DND-41 (cell line): ENCODE measurements around the gene AGPAT3.
A peak's percentile ranks its signal among the peaks of the same experiment; 100 is the strongest.

ENCODE experiments used
- ATAC-seq: fragments of 200-7000 bp; cut with Tn5 transposase; 3 replicates; pipeline ENCODE4 v1.9.1; 2021; ENCODE audit warnings: low read depth; ENCODE audit not compliant: insufficient read depth
- DNase-seq: peaks from one replicate; pipeline ENCODE4 v3.0.0-alpha.2; 2020
- H2AFZ ChIP-seq: 2 replicates; pipeline ENCODE4 v1.6.0; 2012; ENCODE audit warnings: low read depth, low read length
- H3K27ac ChIP-seq: 2 replicates; pipeline ENCODE4 v1.5.1; 2012; ENCODE audit warnings: low read length, inconsistent platforms
- H3K27me3 ChIP-seq: fragments of 200-600 bp; sonication (generic); 2 replicates; pipeline ENCODE4 v1.6.0; 2012; ENCODE audit warnings: low read length, mild to moderate bottlenecking, inconsistent platforms; ENCODE audit not compliant: insufficient read depth, poor library complexity
- H3K36me3 ChIP-seq: 2 replicates; pipeline ENCODE4 v1.5.1; 2012; ENCODE audit warnings: low read length, inconsistent platforms; ENCODE audit not compliant: insufficient read depth
- H3K4me1 ChIP-seq: 2 replicates; pipeline ENCODE4 v1.5.1; 2012; ENCODE audit warnings: mild to moderate bottlenecking, low read length; ENCODE audit not compliant: insufficient read depth
- H3K4me2 ChIP-seq: 2 replicates; pipeline ENCODE4 v1.6.0; 2012; ENCODE audit warnings: mild to moderate bottlenecking, moderate library complexity, low read length, inconsistent platforms; ENCODE audit not compliant: insufficient read depth
- H3K4me3 ChIP-seq, 2 experiments: fragments of 200-600 bp in 1 of 2; shearing (Covaris generic) in 1 of 2; 2 replicates each; pipeline ENCODE4 v1.5.1; 2012 to 2016; ENCODE audit warnings: inconsistent platforms in 2 of 2, low read length in 2 of 2, mild to moderate bottlenecking in 2 of 2, low read depth in 1 of 2, moderate library complexity in 1 of 2
- H3K79me2 ChIP-seq: 2 replicates; pipeline ENCODE4 v1.6.0; 2012; ENCODE audit warnings: low read length, inconsistent platforms; ENCODE audit not compliant: insufficient read depth
- H3K9ac ChIP-seq: 2 replicates; pipeline ENCODE4 v1.6.0; 2012; ENCODE audit warnings: low read depth, mild to moderate bottlenecking, inconsistent platforms, low read length, moderate library complexity
- H3K9me3 ChIP-seq: 2 replicates; pipeline ENCODE4 v1.5.1; 2012; ENCODE audit warnings: low read length, moderate library complexity, mild to moderate bottlenecking, inconsistent platforms; ENCODE audit not compliant: insufficient read depth, severe bottlenecking
- H4K20me1 ChIP-seq: 2 replicates; pipeline ENCODE4 v1.6.0; 2012; ENCODE audit warnings: low read length; ENCODE audit not compliant: insufficient read depth
- EZH2 ChIP-seq: IDR thresholded peaks from 3 replicates; pipeline ENCODE4 v1.6.1; 2012; ENCODE audit warnings: borderline replicate concordance, low read depth, mild to moderate bottlenecking, moderate library complexity, low read length, inconsistent platforms; ENCODE audit not compliant: severe bottlenecking
- TF ChIP-seq, protein P1 (sequence below): IDR thresholded peaks from 2 replicates; pipeline ENCODE4 v1.5.1; 2012; ENCODE audit warnings: borderline replicate concordance, low read length, moderate library complexity, mild to moderate bottlenecking; ENCODE audit not compliant: poor library complexity, severe bottlenecking; ENCODE audit errors: extremely low read depth

Gene AGPAT3

DNA sequence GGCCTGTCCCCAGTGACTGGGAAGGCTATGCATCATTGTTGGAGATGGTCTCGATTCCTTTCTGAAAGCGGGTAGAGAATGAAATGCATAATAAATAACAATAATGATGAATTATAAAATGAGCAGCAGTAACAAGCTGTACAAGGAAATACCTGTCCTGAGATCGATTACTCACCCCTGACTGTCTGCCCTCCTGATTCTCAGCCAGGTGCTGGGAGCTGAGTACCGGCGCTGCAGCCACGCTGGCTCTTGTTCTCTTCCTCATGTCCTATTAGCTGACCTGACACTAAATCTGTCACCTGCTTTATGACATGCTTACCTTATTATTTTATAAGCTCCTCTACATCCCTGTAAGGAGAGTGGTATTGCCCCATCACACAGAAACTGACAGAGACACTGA lies 3.4 kb downstream of the AGPAT3 start:
- Histone ChIP-seq H3K9ac (no peak overlapping the region), H3K4me2 (peak overlapping the region; percentile 2; the same call in 1 of the 2 replicates), H2AFZ (no peak overlapping the region), H3K27me3 (no peaks in the 10 kb centered on the region), H3K9me3 (no peaks in the 10 kb centered on the region), H3K4me1 (peaks cover 22% of the 10 kb centered on the region), H4K20me1 (peaks cover 61% of the 10 kb centered on the region), H3K79me2 (peaks cover 81% of the 10 kb centered on the region), H3K27ac (no peak overlapping the region), H3K36me3 (peaks cover 57% of the 10 kb centered on the region), H3K4me3 (no peak overlapping the region)
- DNase-seq (no peak), ATAC-seq (no peak)
- TF ChIP-seq, protein P1, sequence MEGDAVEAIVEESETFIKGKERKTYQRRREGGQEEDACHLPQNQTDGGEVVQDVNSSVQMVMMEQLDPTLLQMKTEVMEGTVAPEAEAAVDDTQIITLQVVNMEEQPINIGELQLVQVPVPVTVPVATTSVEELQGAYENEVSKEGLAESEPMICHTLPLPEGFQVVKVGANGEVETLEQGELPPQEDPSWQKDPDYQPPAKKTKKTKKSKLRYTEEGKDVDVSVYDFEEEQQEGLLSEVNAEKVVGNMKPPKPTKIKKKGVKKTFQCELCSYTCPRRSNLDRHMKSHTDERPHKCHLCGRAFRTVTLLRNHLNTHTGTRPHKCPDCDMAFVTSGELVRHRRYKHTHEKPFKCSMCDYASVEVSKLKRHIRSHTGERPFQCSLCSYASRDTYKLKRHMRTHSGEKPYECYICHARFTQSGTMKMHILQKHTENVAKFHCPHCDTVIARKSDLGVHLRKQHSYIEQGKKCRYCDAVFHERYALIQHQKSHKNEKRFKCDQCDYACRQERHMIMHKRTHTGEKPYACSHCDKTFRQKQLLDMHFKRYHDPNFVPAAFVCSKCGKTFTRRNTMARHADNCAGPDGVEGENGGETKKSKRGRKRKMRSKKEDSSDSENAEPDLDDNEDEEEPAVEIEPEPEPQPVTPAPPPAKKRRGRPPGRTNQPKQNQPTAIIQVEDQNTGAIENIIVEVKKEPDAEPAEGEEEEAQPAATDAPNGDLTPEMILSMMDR, result no peak
- TF ChIP-seq EZH2, result no peak

DNA sequence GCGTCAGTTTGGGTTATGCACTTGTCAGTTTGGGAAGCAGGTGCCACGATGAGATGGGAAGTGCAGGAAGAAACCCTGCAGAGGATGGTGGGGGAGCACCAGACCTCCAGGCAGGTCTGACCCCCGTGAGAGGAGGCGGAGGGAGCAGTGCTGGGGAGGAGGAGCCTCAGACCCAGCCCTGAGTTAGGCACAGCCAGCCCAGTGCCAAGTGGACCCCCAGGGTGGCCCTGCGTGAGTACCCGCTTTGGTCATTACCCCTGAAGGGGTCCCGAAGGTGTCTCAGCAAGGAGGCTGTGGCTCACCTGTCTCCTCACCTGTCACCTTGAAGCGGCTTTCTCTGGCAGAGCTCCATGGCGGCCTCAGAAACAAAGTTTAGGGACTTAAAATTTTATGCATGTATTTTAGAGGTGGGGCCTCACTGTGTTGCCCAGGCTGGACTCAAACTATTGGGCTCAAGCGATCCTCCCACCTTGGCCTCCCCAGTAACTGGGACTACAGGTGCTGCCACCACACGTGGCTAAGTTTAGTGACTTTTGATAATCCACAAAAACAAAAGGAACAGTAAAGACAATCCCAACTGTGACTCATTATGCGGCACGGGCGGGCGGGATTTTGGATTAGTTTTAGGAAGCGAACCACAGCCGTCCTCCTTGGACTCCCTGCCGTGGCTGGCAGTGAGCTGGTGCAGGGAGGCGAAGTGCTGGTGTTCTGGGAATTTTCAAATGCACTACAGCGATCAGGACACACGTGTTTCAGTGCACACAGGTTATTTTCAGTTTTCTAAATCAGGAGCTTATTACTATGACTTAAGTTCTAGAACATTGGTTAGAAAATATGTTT lies 4.7 kb downstream of the AGPAT3 start:
- ATAC-seq (no peak), DNase-seq (no peak)
- peaks cover 14% of the 10 kb centered on the region for H3K4me1 ChIP-seq
- H3K79me2 ChIP-seq, result peaks cover 93% of the 10 kb centered on the region
- H3K4me3 ChIP-seq, result no peak overlapping the region
- H3K36me3 ChIP-seq, result peaks cover 57% of the 10 kb centered on the region
- no peaks in the 10 kb centered on the region for H3K9me3 ChIP-seq
- peaks cover 61% of the 10 kb centered on the region for H4K20me1 ChIP-seq
- no peak overlapping the region for H3K9ac ChIP-seq
- no peak for TF ChIP-seq EZH2
- TF ChIP-seq, protein P1, result no peak
- H3K27me3 ChIP-seq, result no peaks in the 10 kb centered on the region
- H2AFZ ChIP-seq, result no peak overlapping the region
- no peak overlapping the region for H3K27ac ChIP-seq
- no peak overlapping the region for H3K4me2 ChIP-seq

- TF ChIP-seq, protein P1, result no peak
- no peak for TF ChIP-seq EZH2
- H4K20me1 ChIP-seq, result peaks cover 58% of the 10 kb centered on the region
- H3K9ac ChIP-seq, result no peak overlapping the region
- no peaks in the 10 kb centered on the region for H3K9me3 ChIP-seq
- DNase-seq (no peak), ATAC-seq (no peak)
- no peak overlapping the region for H3K4me2 ChIP-seq
- H3K27me3 ChIP-seq, result no peaks in the 10 kb centered on the region
- H3K27ac ChIP-seq, result no peak overlapping the region
- no peak overlapping the region for H2AFZ ChIP-seq
- peaks cover 12% of the 10 kb centered on the region for H3K4me1 ChIP-seq
- no peak overlapping the region for H3K4me3 ChIP-seq
- H3K79me2 ChIP-seq, result peaks cover 98% of the 10 kb centered on the region
- peaks cover 57% of the 10 kb centered on the region for H3K36me3 ChIP-seq
Measured at GRCh38 chr21:43871487-43871886, 6.5 kb downstream of the AGPAT3 start.
